Ureter (tissue), 1 donor: ENCODE measurements around the gene FAM131B. TPM values are rescaled to one million over a fixed set of nuclear protein-coding genes. Genes with fewer than 3 reads are reported as not detected.

Source experiments
- DNase-seq: peaks from one replicate; pipeline ENCODE4 v3.0.0-alpha.2; 2020; ENCODE audit warnings: low spot score
- total RNA-seq: library from RNA; stranded (reverse); gene quantifications from one replicate; pipeline ENCODE4 v1.2.4, GENCODE V29; 2023
- donor health status: DM: yes; HTN: yes; CAD: no.

Gene FAM131B
- total RNA-seq, 1 donor from 2014 or later = 0.57 TPM

DNA sequence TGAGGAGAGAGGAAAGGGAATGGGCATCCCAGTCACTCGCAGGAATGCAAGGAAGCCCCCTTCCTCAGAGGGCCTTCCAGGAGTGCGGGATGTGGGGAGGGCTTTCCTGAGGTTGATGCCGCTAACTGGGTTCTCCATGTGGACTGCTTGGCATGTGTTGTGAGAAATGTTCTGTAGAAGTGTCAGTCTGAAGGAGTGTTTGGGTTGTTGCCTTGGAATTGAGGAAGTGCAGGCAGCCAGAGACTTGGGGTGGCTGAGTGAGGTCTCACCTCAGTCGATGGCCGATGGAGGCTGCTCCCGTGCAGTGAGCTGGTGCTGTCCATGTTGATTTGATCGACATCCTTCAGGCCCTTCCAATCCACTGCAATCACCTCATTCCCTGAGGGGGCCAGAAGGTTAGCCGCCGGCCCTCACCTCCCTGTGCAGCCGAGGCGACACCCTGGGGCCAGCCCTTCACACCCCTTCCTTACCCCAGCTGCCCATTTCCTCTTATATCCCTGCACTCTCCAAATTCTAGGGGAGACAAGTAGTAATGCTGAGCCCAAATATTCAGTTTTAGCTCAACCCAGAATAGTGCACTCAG is 2.7 kb downstream of the FAM131B start:
- DNase-seq = no peak

DNA sequence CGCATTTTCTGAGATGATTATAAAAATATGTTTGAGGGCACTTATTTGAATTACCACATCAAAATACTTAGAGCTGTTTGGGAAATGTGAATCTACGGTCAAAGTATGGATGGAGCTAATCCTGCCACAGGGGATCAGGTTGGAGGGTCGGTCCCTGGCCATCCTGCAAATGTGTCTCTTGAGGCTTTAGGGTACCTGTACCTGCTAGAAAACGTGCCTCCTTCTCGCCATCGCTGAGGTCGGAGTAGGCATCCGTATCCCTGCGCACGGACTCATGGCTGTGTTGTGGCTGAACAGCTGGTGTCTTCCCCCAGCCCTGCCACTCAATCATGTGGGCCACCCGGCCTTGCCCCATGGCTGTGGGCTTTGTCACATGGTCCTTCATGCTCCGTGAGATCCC is 3.9 kb downstream of the FAM131B start:
- no peak for DNase-seq

DNA sequence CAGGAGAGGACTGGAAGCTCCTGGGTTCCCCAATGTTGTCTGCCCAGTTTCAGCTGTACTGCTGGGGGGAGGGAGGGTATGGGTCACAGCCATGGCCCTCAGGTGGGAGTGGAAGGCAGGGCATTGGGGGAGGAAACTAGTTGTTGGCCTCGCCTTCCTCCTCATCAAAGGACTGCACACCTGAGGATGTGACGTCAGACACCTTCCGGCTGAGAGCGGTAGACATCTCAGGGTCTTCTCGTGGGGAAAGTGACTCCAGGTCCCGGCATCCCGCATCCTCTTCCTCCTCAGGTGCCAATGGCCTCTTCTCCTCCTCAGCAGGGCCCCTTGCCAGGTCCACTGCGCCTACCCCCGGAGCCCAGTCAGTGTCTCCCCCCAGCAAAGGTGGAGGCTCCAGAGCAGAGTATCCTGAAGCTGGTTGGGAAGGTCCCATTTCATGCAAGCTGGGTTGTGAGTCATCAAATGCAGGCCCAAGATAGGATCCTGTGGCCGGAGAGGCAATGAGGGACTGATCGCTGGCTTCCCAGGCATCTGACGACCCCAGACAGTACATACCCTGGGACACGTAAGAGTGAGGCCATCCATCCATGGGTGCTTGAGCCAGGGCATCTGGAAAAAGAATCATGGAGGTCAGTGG is 6.0 kb downstream of the FAM131B start:
- no peak for DNase-seq

DNA sequence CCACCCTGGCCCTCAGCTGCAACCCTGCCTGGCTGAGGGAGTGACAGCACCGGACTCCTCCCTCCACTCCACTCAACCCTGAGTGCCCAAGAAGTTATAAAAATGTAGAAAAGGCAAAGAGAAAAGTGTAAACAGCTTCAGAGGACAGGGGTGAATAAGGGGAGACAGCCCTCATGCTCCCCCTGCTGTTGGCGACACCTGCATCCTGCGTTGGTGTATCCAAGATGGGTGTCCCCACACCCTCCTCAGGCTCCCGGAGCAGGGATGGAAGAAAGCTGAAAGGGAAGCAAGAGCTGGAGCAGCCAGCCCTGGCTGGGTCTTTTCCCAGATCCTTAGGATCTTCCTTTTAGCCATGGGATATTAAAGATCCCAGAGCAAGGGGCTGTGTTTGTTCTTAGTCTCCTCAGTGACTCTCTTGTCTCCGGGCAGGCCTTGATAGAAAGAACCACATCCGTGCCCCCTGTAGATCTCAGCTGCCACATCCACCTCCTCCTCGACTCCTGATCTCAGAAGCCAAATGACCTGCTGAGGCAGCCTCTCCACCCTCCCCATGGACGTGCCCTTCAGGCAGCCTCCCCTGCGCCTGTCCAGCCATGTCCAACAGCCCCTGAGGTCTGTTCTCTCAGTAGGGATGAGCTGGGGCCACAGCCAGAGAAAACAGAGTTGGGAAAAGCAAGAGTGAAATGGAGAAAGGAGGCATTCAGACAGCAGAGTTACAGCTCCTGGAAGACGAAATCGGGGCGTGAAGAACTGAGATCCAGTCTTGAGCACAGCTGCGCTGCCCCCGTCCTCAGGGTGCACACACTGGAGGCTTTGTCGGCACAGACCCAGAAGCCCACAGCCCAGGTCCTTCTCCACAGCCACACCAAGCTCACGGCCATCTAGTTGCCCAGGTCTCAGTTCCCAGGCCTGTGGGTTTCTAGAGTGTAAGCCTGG is 6.8 kb downstream of the FAM131B start:
- no peak for DNase-seq

DNA sequence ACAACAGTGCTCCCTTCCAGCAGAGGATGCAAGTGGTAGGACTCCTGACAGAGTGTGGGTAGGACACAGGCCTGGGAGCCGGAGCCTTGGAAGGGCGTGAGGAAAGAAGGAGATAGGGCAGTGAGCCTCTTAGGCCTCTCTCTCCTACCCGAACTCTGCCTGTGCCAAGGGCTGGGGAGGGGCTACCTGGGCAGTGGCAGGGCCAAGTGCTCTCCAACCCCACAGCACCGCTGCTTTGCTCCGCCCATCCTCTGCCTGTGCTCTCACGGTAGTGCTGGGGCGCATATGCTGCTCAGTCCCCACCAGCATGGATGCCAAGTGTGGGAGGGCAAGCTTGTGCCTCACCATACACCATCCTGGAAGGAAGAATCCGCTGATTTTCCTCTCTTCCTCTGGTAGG is 7.5 kb downstream of the FAM131B start:
- DNase-seq = no peak

DNA sequence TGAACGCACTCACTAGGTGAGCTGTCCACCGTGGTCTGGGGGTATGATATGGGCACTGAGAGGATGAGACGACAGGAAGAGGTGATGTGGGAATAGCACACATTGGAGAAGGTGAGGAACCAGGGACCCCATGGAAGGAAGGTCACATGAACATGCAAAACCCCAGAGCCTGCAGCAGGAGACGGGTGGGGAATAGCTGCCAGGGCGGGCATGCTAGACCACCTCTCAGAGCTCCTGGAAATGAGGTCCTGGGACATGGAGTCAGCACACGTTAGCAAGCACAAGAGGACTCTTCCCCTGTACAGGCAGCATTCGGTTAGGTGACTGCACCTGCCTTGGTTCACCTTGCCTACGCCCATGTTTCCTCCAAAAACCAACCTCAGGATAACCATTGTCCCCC is 8.1 kb downstream of the FAM131B start:
- DNase-seq = no peak

DNA sequence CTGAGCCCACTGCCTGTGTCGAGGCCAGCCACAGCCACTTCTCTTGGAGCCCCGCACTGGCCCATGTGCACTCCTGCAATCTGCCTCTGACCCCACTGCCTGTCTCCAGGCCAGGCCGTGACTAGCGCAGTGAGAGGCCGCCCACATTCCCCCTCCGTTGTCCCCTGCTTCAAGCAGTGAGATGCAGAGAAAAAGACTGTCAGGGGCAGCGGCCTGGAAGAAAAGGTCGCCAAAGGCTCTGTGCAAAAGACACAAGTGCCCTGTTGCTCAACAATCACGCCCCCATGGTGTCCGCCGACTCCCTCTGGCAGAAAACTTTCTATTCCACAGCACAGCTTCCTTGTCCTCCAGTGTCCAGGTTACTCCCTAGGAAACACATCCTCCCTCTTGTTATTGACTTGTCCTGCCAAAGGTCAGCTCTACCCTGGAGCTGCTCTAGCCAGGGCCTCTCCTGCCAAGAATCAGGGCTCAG is 9.9 kb downstream of the FAM131B start:
- DNase-seq = no peak

DNA sequence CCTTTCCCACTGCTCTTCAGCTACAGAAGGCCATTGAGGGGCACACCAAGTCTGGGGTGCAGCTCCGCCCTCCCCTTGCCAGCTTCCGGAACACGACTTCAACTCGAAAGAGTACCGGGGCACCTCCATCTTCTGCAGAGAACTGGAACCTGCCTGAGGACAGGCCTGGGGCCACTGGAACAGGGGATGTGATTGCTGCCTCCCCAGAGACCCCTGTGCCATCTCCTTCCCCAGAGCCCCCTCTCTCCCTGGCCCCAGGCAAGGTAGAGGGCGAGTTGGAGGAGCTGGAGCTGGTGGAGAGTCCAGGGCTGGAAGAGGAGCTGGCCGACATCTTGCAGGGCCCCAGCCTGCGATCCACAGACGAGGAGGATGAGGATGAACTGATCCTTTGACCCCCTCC is 10.9 kb downstream of the FAM131B start:
- no peak for DNase-seq

DNA sequence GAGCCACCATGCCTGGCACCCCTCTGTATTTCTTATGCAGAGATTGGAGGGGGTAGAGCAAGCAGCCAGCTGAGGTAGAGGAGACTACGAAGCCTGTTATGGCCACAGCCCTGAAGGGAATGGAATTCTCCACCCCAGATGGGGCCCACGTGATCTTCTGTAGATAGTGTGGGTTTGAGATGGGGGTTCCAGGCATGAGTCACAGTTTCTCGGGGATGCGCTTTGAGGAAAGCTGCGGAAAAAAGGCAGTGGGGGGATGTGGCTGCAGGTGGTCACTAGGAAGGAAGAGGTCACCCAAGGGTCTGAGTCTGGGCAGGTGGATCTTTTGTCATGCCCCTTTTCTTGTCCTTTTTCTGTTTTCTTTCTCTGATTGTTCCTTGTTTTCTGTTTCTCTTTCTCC is 11.5 kb downstream of the FAM131B start:
- DNase-seq = no peak

DNA sequence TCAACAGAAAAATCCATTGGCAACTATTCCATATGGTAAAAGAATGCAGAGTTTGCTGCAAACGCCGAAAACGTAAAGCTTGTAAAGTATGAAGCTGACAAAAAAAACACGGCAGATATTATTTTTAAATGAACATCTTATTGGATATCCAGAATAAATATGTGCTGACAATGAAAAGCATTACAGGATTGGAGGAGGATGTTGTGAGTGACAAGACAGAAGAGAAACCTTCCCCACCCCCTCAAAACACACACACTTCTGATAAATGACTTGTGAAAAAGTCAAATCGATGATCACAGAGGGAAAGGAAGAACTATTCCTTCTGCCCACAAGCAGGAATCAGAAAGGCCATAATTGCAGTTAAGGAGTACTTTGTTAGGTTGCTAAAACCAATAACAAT is 14.6 kb downstream of the FAM131B start:
- DNase-seq = no peak

DNA sequence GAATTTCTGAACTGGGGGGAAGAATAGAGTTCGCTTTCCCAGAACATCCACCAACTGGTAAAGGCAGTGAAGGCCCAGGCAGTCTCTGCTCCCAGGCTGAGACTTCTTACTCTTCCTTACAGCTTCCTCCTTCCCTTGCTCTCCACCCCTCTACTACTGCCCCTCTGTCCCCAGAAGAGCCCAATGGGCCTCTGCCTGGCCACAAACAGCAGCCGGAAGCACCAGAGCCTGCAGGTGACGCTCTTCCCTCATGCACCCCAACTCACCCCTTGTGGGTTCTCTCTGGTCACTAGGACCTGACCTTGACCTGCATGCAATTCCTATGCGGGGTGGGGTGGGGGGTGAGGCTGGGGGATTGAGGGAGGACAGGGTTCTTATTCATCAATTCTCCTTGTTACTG is 16.5 kb downstream of the FAM131B start:
- DNase-seq = no peak

DNA sequence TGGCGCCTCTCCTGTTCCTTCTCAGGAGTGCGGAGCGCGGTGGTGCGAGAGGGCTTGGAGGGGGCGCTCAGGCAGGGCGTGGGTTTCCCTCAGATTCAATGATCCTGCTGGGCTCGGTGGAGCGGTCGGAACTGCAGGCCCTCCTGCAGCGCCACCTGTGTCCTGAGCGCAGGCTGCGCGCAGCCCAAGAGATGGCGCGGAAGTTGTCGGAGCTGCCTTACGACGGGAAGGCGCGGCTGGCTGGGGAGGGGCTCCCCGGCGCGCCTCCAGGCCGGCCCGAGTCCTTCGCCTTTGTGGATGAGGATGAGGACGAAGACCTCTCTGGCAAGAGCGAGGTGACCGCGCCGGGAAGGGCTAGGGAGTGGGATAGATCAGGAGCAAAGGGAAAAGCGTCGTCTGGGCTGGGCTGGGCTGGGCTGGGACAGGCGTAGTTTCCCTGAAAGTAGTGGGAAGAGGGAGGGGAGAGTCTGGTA is 17.0 kb downstream of the FAM131B start:
- DNase-seq = no peak

DNA sequence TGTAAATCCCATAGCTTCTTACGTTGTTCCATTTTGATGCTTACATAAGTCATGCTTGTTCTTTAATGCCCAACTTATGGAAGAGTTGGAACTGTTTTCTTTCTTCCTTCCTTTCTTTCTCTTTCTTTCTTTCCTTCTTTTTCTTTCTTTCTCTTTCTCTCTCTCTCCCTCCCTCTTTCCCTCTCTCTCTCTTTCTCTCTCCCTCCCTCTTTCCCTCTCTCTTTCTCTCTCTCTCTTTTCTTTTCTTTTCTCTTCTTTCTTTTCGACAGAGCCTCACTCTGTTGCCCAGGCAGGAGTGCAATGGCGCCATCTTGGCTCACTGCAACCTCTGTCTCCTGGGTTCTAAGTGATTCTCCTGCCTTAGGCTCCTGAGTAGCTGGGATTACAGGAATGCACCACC is 18.9 kb downstream of the FAM131B start:
- DNase-seq = no peak

DNA sequence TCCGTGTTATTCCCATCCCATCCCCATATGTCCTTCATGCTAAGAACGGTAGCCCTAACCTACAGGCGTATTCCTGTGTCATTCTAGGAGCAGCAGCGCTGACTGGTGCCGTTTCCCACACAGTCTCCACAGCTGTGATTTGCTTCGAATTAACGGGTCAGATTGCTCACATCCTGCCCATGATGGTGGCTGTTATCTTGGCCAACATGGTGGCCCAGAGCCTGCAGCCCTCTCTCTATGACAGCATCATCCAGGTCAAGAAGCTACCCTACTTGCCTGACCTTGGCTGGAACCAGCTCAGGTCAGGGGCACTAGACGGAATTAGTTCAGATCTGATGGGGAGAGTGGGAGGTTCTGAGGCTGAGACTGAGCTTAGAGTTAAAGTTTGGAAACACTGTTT is 20.7 kb downstream of the FAM131B start:
- no peak for DNase-seq

DNA sequence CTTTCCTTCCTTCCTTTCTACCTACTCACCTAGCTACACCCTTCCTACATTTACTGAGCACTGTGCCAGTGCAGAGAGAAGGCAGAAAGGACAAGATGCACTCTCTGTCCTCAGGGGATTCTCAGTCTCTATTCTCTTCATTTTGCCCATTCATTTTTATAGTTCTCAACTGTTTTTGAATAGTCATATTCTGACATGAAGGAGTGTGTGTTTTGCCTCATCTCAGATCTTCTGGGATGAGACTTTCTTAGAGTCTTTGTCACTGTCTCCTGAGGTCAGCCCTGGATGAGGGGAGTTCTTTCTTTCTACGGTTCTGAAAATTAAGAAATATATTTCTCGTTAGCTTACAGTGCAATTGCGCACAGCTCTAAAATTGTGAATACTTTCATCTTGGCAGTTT is 25.3 kb downstream of the FAM131B start:
- DNase-seq = no peak

DNA sequence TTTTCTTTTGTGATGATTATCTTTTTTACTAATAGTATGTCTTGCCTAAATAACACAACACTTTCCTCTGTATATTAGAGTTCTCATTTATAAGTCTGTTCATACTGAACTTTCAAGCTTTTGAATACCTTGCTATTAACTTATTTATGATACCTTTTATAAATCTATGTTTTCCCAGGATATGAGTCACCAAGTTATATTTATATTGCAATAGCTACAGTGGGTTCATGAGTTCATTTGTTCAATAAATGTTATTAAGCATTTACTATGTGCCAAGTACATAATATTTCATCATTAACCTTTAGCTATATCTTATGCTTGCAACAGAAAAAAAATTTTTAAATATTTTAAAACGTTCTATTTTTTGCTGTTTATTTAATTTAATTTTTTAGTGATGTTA is 28.3 kb downstream of the FAM131B start:
- DNase-seq = no peak

DNA sequence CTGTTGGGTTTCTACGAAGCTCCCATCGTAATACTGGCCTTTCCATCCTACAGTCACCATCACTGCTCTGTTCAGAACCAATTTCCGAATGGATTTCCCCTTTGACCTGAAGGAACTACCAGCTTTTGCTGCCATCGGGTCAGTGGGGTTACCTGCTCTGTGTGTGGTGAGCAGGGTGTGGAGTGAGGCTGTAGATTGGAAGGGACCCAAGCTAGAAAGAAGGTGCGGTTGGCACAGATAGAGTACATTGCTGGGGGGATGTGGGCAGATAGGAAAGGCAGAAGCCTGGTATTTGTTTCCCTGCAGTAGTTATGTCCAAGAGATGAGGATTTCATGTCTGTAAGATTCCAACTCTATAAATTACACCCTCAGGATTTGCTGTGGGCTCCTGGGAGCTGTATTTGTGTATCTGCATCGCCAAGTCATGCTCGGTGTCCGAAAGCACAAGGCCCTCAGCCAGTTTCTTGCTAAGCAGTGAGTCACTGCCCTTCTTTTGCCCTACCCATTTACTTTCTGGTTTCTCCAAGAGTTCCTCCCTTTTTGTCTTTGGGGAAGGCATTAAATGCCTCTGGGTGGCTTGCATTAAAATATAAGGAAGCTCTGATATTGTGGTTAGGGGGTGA is 31.2 kb downstream of the FAM131B start:
- DNase-seq = no peak

DNA sequence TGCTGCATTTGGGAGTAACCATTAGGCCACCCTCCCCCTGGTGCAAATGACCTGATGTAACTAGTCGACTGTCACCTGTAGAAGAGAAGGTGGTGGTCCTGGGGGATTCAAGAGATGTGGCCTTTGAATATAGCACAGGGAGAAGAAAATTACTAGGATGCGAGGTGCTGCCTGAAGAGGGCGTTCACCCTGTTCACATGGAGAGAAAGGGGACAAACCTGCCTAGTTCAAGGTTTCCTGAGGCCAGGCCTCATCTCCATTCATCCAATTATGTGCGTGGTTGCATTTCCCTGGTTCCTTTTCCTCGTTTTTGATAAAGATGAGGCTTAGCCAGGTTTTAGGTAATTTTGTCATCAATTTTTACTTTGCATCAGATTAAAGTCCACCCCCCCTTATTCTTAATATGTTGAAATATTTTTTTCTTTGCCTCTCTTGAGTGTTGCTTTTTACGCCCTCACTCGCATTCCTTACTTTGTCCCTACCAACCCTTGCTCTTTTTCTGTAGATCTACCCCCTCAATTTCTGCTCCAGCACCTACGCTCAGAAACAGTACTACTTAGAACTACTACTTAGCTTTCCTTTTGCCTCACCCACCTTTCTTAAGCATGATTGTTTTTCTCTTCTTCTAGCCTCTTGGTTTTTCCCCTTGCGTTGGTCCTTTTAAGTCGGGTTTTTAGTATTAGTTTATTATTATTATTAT is 32.9 kb downstream of the FAM131B start:
- no peak for DNase-seq

DNA sequence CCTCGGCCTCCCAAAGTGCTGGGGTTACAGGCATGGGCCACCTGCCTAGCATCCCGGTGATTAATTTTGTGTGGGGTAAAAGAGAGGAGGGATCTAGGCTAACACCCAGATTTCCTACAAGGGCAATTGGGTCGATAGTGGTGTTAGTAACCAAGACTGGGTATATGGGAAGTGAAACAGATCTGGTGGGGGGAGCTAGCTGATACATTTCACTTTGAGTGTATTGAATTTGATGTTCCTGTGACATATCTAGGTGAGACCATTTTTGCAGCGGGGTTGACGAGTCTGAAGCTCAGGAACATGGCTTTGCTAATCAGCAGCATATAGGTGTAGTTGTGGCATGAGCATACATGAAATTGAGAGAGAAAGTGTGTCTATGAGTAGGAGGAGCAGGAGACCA is 34.6 kb downstream of the FAM131B start:
- DNase-seq = no peak

DNA sequence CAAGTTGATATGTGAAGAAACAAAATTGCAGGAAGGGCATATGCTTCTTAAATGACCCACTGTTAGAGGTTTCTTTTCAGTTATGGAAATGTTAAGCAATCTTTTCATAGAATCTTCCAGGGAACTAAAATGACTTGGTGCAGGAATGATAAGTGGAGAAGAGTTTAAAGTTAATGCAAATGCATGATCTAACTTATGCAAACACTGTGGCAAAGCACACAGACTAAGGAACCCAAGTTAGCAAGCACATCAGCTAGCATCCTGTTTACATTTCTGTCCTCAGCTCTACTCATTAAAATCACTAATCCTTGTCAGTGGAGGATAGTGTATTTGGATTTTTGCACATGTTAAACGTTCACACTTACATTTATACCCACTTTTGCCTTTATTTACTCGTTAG is 37.3 kb downstream of the FAM131B start:
- no peak for DNase-seq

DNA sequence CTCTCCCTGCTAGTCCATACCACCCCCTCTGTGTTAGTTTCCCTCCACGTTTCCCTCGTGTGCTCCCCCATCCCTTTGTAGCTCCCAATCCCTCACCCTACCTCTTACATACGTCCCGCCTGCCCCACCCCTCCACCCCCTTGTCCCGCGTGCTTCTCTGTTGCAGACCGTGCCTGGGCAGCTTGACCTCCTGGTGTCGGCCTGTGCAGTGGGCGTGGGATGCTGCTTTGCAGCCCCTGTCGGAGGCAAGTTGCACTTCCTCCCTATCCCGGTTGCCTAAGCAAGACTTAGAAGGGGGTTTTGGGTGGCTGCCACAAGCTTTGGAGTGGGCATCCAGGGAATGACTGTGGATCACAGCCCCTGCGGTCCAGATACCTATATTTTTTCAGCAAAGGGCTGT is 38.9 kb downstream of the FAM131B start:
- no peak for DNase-seq
